Upper lobe of left lung (tissue), 6 donors: ENCODE data around the gene DYNC2I2. TPM values are rescaled to one million over a fixed set of nuclear protein-coding genes. Genes with fewer than 3 reads are reported as not detected.

ENCODE experiments used
- ATAC-seq, 2 donors: fragments of 200-7000 bp; cut with Tn5 transposase; one replicate each; pipeline ENCODE4 v1.9.1; 2022; ENCODE audit warnings: mild to moderate bottlenecking in 2 of 2, moderate library complexity in 2 of 2; ENCODE audit not compliant: low FRiP score in 2 of 2
- DNase-seq, 2 donors: peaks; one replicate each; pipeline ENCODE4 v3.0.0-alpha.2; 2019 to 2020
- H3K27ac ChIP-seq, 4 donors: fragments of 200-600 bp; sonication (generic); one replicate each; pipeline ENCODE4 v1.5.1; 2016 to 2019
- H3K27me3 ChIP-seq, 4 donors: fragments of 200-600 bp; sonication (generic); one replicate each; pipeline ENCODE4 v1.5.1; 2017 to 2019
- H3K36me3 ChIP-seq, 4 donors: fragments of 200-600 bp; sonication (generic); one replicate each; pipeline ENCODE4 v1.5.1; 2016 to 2019
- H3K4me1 ChIP-seq, 4 donors: fragments of 200-600 bp; sonication (generic); one replicate each; pipeline ENCODE4 v1.5.1; 2018 to 2019
- H3K4me3 ChIP-seq, 4 donors: fragments of 200-600 bp; sonication (generic); one replicate each; pipeline ENCODE4 v1.5.1; 2017 to 2019; ENCODE audit warnings: mild to moderate bottlenecking in 2 of 4, moderate library complexity in 1 of 4
- H3K9me3 ChIP-seq, 4 donors: fragments of 200-600 bp; sonication (generic); one replicate each; pipeline ENCODE4 v1.5.1; 2018 to 2019
- CTCF ChIP-seq, 6 experiments: fragments of 450-650 bp in 4 of 6; fragments of 200-600 bp in 2 of 6; sonication (generic) in 2 of 6; IDR thresholded peaks; one replicate each; pipeline ENCODE4 v1.5.1; 2016 to 2019; ENCODE audit warnings: antibody characterized with exemption in 6 of 6
- EP300 ChIP-seq, 4 donors: sonication (generic); formaldehyde crosslinking; IDR thresholded peaks; one replicate each; pipeline ENCODE4 v1.5.1; 2017; ENCODE audit warnings: antibody characterized with exemption in 4 of 4, control low read depth in 2 of 4
- POLR2A ChIP-seq, 4 donors: fragments of 450-650 bp; IDR thresholded peaks; one replicate each; pipeline ENCODE4 v1.5.1; 2016 to 2017; ENCODE audit warnings: antibody characterized with exemption in 4 of 4, mild to moderate bottlenecking in 2 of 4
- POLR2AphosphoS5 ChIP-seq, 2 donors: sonication (generic); formaldehyde crosslinking; IDR thresholded peaks; one replicate each; pipeline ENCODE4 v1.5.1; 2017; ENCODE audit warnings: antibody characterized with exemption in 2 of 2
- WGBS, 2 donors: methylation state at CpG; one replicate each; pipeline ENCODE4 v1.1.5; 2017 to 2018; 5-methylcytosine and 5-hydroxymethylcytosine counted together
- total RNA-seq, 6 donors: library from RNA; depleted of rRNA in 4 of 6; stranded (reverse); fragments of >200 nt in 4 of 6; gene quantifications; one replicate each; pipeline versions ENCODE4 v1.1.0 to v1.2.1, GENCODE V29; 2016 to 2021
- donor health status: DM: no; HTN: no; CAD: no; lungs with moderate emphysema.
- donor health status: DM: no; HTN: yes; CAD: no; lungs with severe emphysema.

The DYNC2I2 gene
- total RNA-seq, 6 donors from 2014 or later: 47.8 to 105 (median 76.8) TPM

GRCh38 chr9:128636024-128636390, 20.6 kb downstream of the DYNC2I2 start:
- H3K27ac ChIP-seq: peak overlapping the region; percentile 89 to 97 (median 96)
- peak; percentile 48 to 88 for ATAC-seq
- DNase-seq: peak; percentile 86
- no peaks in the 10 kb centered on the region for H3K27me3 ChIP-seq
- WGBS, 2 donors: 73% methylated on average over 11 of the region's 16 CpGs; no CpG with 5 or more reads in 1 of the 2 donors
- H3K4me1 ChIP-seq: peaks cover 25 to 34% (median 27%) of the 10 kb centered on the region in 4 donors
- no peaks in the 10 kb centered on the region for H3K9me3 ChIP-seq
- H3K36me3 ChIP-seq: peaks cover 24 to 58% (median 48%) of the 10 kb centered on the region in 4 donors
- peak overlapping the region in 3 of 4 donors; percentile 27 to 32 (median 29) for H3K4me3 ChIP-seq
- no peak for TF ChIP-seq POLR2AphosphoS5 (IDR thresholded peaks at IDR 0.05)
- no peak for TF ChIP-seq POLR2A (IDR thresholded peaks at IDR 0.05)
- no peak for TF ChIP-seq EP300 (IDR thresholded peaks at IDR 0.05)
- TF ChIP-seq CTCF (IDR thresholded peaks at IDR 0.05): peak in 4 of 6 experiments; percentile 22 to 45 (median 26)

GRCh38 chr9:128635266-128636023, 21.2 kb downstream of the DYNC2I2 start:
- peak overlapping the region; percentile 89 to 97 (median 96) for H3K27ac ChIP-seq
- DNase-seq (peak; percentile 88 to 95), ATAC-seq (peak; percentile 92 to 96)
- TF ChIP-seq POLR2A (IDR thresholded peaks at IDR 0.05) (peak in 2 of 4 donors; percentile 51 to 54), CTCF (IDR thresholded peaks at IDR 0.05) (peak; percentile 59 to 86 (median 70)), EP300 (IDR thresholded peaks at IDR 0.05) (peak in 2 of 4 donors; percentile 34 to 56), POLR2AphosphoS5 (IDR thresholded peaks at IDR 0.05) (peak; percentile 50 to 63)
- peaks cover 24 to 61% (median 52%) of the 10 kb centered on the region in 4 donors for H3K36me3 ChIP-seq
- H3K27me3 ChIP-seq: no peaks in the 10 kb centered on the region
- no peaks in the 10 kb centered on the region for H3K9me3 ChIP-seq
- peaks cover 25 to 34% (median 27%) of the 10 kb centered on the region in 4 donors for H3K4me1 ChIP-seq
- H3K4me3 ChIP-seq: peak overlapping the region in 3 of 4 donors; percentile 27 to 40 (median 29)
- WGBS, 2 donors: 18 to 61% methylated on average over 3 to 14 of the region's 20 CpGs

- Histone ChIP-seq H3K27ac (peak overlapping the region; percentile 89 to 97 (median 96)), H3K27me3 (no peaks in the 10 kb centered on the region), H3K4me3 (peak overlapping the region in 3 of 4 donors; percentile 21 to 40 (median 27)), H3K9me3 (no peaks in the 10 kb centered on the region), H3K4me1 (peaks cover 25 to 34% (median 27%) of the 10 kb centered on the region in 4 donors), H3K36me3 (peaks cover 30 to 63% (median 55%) of the 10 kb centered on the region in 4 donors)
- WGBS, 2 donors: 62 to 100% methylated on average over 1 to 5 of the region's 26 CpGs
- TF ChIP-seq EP300 (IDR thresholded peaks at IDR 0.05): no peak
- TF ChIP-seq POLR2A (IDR thresholded peaks at IDR 0.05): no peak
- TF ChIP-seq CTCF (IDR thresholded peaks at IDR 0.05): no peak
- no peak for TF ChIP-seq POLR2AphosphoS5 (IDR thresholded peaks at IDR 0.05)
- DNase-seq (peak; percentile 32 to 83), ATAC-seq (no peak)
These were observed 21.9 kb downstream of the DYNC2I2 start for GRCh38 chr9:128634651-128635262.

- Histone ChIP-seq H3K4me1 (peaks cover 25 to 34% (median 27%) of the 10 kb centered on the region in 4 donors), H3K27me3 (no peaks in the 10 kb centered on the region), H3K9me3 (no peaks in the 10 kb centered on the region), H3K4me3 (peak overlapping the region in 1 of 4 donors; percentile 40), H3K27ac (peak overlapping the region; percentile 89 to 97 (median 96)), H3K36me3 (peaks cover 34 to 66% (median 59%) of the 10 kb centered on the region in 4 donors)
- DNase-seq (no peak), ATAC-seq (no peak)
- WGBS, 2 donors: 81 to 82% methylated on average over 4 to 9 of the region's 10 CpGs
- TF ChIP-seq CTCF (IDR thresholded peaks at IDR 0.05) (no peak), EP300 (IDR thresholded peaks at IDR 0.05) (no peak), POLR2A (IDR thresholded peaks at IDR 0.05) (no peak), POLR2AphosphoS5 (IDR thresholded peaks at IDR 0.05) (no peak)
These were observed 22.5 kb downstream of the DYNC2I2 start for GRCh38 chr9:128634111-128634510.
